GM21390 (cell line): ENCODE measurements around the gene HNRNPU.
A peak's percentile ranks its signal among the peaks of the same experiment; 100 is the strongest.

ENCODE experiments used
- ATAC-seq: cut with Tn5 transposase; IDR thresholded peaks from one replicate; pipeline ENCODE4 v1.9.1; 2021; ENCODE audit not compliant: unreplicated experiment

HNRNPU gene

DNA sequence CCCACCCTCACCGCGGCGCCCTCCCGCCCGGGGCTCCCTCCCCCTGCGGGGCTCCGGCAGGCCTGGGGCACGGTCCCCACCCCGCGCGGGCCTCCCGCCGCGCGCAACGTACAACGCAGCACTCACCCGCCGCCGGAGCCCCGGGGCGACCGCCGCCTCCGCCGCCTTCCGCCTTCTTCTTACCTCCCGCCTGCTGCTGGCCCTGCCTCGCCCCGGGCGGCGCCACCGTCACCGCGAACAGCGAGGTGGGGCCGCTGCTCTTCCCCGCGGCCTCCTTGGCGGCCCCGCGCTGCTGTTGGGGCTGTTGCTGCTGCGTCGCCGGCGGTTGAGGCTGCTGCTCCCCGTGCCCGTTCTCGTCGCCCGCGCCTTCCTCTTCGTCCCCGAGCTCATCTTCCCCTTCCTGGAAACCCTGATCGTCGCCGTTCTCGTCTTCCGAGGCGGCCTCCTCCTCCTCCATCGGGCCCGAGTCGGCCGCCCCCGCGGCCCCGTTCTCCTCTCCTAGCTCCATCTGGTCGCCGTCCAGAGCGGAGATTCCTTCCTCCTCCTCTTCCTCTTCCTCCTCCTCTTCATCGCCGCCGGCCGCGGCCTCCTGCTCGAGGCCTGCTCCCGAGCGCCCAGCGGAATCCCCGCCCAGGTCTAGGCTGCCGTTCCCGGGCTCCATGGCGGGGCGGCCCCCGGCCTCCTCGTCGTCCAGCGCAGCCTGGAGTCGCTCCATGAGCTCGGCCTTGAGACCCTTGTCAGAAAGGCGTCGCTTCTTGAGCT lies 671 bp downstream of the HNRNPU start:
- peak; percentile 0 for ATAC-seq

DNA sequence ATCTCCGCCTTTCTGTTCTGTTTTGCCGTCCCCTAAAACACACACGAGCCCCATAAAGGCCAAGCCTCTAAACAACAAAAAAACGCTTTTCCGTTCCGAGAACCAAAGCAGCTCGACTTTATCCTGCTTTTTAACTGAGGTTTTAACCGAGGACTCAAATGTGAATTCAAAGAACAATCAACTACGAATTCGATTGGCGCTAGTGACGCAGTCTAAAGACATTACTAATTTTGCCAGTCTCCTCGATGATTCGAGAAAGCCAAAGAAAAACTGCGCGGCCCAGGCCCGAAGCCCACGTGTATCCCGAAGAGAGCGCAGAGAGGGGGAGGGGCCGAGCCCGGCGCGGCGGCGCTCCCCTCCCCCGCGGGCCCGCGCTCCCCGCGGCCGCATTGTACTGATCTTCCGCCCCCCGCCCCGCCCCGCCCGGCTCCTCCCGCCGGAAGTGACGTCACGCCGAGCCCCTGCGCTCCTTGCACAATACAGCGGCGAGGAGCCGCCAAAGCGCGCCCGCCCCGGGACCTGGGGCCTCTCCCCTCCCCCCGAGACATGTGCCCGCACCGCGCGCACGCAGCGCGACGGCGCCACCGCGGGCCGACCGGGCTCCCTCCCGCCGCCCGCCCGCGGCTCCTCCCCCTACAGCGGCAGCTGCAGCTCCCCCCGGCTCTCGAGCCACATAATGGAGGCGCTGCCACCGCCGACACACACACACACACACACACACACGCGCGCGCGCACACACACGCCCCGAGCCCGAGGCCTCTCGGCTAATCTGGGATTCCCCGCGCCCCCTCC lies 1.4 kb downstream of the HNRNPU start:
- peak; percentile 59 for ATAC-seq

DNA sequence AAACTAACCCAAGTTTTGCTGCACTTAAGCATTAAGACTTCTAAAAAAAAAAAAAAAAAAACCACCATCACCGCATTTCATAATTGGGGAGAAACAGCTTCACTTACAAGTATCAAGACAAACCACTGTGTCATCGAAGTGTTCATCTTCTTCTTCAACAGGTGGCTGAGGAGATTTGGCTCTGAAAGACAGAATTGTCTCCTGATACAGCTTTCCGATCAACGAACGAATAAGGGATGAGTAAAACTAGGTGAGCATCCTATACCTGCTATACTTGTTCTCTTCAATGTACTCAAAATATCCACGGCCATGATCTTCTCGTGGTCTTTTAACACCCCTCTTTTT lies 2.0 kb downstream of the HNRNPU start:
- ATAC-seq: no peak

DNA sequence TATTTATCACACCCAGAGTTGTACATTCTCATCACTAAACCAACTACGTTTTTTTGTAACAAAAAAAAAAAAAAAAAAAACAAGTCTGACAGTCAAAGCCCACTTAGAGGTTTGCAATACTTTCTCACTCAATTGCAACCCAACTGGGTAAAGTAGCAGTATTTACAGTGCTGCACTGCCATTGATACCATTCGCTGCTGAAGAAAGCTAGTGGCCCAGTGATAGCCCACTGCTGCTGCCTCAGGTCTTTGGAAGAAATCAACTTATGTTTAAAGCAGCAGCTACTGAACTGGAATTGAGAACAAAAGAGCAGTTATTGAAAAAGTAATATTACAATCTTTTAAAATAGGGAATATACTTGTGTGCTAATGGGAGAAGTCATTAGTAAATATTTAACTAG lies 2.7 kb downstream of the HNRNPU start:
- no peak for ATAC-seq

DNA sequence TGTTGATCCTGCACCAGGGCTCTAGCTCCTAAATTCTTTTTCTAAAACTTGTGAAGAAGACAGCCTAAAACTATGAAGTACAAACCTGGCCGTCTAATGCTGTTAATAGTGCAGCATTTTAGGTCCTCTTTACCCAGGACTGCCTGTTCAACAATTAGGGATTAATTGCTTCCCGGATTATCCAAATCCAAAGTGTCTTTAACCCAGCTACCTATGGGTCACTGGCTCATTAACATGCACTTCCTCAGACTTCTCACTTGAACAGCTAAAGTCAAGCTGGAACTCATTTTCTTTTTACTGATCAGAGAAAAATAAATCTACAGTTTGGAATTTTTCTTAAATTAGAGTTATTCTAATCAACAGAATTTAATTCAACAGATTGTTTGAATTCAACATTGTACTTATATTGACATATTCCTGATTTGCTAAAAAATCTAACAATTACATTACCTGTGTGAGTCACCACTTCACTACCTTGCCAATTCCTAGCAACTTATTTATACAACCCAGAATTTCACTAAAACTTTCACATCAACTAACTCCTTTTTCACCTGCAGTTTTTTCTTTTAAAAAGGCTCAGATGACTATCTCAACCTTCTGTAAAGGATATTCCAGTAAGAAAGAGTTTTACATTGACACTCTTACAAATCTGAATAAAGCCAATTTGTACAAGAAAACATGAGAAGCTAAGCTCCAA lies 3.3 kb downstream of the HNRNPU start:
- ATAC-seq: no peak

DNA sequence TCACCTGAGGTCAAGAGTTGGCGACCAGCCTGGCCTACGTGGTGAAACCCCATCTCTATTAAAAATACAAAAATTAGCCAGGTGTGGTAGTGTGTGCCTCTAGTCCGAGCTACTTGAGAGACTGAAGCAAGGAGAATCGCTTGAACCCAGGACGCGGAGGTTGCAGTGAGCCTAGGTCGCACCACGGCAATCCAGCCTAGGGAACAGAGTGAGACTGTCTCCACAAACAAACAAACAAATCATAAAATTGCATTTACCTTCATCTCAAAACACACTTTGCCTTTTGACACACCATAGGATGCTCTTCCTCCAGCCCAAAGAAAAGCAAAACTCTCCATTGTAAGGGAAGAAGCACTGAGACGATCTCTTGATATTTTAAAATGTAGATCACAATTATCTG lies 4.3 kb downstream of the HNRNPU start:
- no peak for ATAC-seq

DNA sequence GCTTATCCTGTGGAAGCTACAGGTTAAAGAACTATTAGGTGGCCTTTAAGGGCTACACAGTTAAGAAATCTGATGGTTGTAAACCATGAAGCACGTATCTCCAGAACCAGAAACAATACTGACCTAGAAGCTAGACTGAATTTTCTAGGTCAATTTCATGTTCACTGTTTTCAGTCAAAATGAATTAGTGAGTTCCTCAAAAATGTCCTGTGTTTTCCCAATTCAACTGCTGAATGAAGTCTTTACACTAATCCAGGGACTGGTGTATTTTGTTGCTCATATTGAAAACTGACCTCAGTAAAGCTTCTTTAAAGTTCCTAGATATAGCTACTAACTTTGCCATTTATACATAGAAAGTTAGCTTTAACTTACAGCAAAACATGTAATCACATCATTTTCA lies 6.0 kb downstream of the HNRNPU start:
- no peak for ATAC-seq

DNA sequence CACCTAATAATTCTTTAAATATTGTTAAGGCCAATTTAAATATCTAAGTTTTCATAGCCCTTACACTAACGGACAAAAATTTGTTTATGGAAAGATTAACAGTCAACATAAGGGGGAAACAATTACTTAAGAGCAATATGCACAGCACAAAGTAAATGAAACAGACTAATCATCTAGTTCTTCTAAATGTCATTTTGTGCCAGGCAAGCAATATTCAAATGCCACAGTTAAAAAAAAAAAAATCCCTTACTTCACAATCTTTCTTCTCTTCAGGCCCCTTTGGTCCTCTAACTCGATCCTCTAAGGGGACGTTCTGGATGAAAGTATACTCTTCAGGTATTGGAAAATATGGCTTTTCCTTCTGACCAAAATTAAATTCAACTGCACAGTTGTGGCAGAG lies 6.6 kb downstream of the HNRNPU start:
- ATAC-seq: no peak

DNA sequence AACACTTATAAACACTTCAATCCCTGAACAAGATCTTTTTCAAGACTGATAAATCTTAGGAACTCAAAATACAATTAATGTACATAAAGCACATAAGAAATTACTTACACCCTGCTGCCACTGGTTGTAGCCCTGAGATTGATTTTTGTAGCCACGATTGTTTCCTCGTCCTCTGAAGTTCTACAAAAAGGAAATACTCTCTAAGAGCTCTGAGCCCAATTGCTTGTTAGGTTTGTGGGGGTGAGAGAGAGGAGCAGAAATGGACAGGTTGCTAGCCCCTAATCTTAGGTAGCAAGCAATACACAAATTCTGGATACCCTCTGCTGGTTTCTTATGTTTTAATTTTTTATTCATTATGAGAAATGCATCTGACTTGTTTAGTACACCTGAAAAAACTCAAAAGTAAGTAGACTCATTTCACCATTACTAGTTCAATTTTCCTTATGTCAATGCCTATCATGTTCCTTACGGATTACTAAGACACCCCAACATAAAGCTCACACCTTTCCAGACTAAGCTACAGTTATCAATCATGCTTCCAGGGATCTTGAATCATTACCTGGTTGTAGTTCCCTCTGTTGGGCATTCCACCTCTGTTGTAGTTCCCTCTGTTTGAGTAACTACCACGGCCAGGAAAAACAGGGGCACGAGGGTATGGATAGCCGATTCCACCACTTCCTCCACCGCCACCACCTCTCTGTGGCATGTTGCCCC lies 9.3 kb downstream of the HNRNPU start:
- no peak for ATAC-seq

DNA sequence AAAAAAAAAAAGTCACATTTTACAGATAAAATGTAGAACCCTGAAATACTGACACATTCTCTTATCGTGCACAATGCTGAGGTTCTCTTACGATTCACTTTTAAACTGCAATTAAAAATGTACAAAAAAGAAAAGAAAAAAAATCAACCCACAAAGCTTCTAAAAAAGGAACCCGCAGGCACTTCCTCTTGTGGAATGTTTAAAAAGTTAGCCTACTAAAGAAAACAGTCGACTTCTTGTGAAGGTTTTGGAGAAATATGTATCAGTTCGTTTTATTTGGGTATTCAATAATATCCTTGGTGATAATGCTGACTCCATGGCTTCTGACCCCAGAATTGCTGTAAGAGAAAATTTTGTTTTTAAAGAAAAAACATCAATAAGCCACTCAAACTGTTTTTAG lies 10.2 kb downstream of the HNRNPU start:
- ATAC-seq: no peak

DNA sequence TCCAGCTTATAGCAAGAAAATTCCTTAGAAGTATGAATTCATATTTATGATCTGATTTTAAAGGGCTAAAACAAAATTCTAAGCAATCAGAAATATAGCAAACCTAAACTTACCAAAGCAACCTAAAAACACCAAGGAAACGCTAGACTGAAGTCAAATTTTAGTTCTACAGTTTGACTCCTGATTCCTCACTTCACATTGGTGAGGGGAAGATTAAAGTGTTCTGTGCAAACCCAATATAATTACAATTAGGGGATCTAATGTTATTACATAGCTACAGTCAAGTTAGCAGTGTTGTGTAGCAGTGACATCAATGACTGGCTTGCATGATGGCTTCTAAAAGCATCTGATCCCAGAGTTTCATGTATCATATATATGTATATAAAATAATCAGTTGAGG lies 11.6 kb downstream of the HNRNPU start:
- no peak for ATAC-seq

DNA sequence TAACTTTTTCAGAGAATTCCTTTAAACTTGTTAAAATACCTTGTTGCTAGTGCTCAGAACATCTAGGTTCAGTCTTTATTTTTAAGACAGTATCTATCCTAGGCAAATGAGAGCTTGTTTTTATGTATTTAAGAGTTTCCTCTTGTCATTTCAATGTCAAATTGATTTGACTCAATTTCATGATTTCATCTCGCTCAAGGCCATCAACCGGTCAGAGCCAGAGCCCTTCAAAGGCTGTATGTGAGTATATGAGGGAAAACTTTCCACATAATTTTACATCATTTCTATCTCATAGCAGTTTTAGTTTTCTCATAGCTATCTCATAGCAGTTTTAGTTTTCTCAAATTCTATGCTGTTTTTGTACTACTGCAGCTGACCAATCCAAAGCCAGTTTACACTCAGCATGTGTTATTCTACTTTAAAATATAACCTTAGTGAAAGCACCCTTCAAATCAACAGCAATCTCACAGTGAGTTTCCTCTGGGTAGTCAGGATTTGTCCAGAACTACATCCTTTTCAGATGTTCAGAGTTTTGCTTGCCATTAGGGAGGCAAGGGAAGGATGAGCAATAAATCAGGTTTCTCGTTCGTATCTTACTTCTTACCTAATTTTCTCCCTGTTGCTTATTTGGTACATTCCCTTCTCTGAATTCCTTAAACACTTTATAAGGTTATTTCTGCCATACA lies 12.7 kb downstream of the HNRNPU start:
- no peak for ATAC-seq

DNA sequence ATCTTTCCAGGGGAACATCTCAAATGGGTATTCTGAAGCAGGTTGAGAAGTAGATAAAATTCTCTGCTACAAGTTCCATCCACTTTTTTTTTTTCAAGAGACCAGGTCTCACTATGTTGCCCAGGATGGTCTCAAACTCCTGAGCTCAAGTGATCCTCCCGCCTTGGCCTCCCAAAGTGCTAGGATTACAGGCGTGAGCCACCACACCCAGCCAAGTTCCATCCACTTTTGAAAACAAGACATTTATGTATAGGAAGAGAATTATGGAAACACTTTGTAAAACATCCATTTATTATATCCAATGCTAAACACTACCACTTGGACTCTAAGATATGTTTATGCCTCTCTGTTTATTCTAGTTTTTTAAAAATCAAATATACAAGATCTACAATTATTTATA lies 13.4 kb downstream of the HNRNPU start:
- ATAC-seq: no peak

DNA sequence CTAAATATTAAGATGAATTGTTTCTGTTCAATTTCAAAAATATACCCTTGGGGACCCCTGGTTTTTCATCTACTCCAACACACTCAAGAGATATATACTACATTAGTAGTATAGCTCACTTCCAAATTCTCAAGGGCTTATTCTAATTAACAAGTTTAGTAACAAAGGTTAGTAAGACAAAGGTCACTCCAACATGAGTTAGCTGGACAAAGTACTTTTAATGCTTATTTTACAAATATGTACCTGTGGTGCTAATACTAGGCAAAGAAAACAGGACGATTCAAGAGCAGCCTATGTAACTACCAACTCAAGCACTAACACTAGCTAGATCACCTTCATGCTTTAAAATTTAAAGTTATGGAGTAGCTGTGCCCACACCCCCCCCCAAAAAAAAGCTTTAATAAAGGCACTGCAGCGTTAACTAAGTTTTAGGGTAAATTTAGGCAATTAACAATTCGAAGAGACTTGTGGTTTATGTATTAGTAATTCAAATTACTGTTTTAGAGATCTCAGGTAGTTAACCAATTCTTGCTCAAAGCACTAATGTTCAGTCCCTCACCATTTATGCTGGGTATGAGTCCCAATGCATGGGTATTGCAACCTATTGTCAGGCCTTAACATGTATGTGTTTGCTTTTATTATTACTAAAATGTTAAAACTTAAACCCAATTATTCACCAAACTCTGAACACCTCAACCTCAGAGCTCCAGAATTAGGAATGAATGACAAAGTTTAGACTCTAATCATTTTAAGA lies 14.1 kb downstream of the HNRNPU start:
- ATAC-seq: no peak

DNA sequence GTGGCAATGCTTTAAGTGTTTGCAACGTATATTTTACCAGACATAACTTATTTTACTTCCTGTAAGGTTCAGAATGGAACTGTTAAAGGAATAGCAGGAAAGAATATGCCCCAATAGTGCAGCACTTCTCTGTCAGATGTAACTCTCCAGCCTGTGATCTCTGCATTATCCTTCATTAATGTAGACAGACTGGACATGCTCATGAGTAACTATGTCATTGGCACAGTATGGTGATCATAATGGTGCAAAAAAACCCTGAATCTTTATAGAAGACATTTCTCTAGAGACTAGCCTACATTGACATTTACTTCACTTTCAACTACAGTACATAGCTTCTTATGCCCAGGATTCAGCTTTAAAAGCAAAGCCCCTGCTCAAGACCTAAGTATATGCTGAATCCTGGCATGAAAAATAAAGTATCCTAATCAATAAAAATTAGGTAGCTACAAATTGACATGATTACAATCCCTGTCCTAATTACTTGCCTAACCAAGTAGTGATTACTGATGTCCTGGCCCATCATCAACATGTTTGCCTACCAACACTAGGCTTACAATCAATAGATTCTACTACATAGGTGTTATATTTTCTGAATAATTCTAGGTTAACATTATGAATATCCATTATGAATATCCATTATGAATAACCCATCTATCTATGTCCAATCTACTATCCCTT lies 15.0 kb downstream of the HNRNPU start:
- no peak for ATAC-seq

DNA sequence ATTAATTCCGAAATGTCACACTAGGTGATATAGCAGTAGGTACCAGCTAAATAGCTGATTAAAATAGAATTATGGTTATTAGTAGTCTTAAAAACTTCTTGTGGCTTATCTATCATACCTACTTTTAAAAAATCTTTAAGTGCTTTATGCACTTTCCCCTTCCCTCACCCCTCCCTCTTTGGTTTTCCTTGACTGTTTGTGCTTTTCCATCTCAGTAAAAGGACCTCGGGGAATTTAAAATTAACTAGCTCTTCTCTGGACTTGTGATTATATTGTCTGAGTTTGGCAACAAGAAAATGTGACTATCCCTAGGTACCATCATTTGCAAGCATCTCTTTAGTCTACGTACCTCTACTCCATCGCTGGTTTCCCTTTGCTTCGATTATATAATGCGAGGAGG lies 17.7 kb downstream of the HNRNPU start:
- ATAC-seq: no peak

DNA sequence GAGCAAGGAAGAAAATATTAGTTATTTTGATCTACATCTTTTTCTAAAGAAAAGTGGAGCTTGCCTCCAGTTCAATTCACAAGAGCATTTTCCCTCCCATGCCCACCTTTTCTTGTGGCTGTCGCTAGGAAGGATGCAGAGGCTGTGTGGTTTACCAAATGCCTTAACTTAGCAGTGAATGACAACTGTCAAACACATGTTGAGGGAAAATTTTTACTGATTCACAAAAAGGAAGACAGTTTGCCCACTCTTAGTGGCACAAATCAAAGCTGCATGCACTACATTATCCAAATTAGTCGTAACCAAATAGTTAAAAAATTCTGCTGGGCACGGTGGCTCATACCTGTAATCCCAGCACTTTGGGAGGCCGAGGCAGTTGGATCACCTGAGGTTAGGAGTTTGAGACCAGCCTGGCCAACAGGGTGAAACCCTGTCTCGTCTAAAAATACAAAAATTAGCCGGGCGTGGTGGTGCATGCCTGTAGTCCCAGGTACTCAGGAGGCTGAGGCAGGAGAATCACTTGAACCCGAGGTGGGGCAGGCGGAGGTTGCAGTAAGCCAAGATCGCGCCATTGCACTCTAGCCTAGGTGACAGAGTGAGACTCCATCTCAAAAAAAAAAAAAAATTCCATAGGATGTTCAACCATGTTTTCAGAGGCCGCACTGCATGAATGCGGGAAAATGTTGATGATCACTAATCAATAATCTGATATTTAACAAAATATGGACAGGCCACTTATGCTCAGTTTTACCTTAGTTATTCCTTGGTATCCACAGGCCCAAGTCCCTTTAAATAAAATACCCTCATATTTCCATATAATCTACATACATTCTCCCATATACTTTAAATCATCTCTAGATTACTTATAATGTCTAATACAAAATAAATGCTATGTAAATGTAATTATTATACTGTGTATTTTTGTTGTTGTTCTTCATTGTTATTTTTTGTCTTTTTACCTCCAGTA lies 19.9 kb downstream of the HNRNPU start:
- no peak for ATAC-seq
